Stimulated activated CD4-positive, alpha-beta T cell treated with anti-CD3 and anti-CD28 coated beads, Interleukin-2, amount 100 ng/mL, for 48 hours (primary cell): ENCODE data around the gene MOGAT3.

Experiments
- DNase-seq, 2 donors: peaks; one replicate each; pipeline ENCODE4 v3.0.0-alpha.2; 2020

Gene MOGAT3

GRCh38 chr7:101233907-101234547 is 33.2 kb upstream of the MOGAT3 start:
- no peak for DNase-seq

- no peak for DNase-seq
Measured at GRCh38 chr7:101232141-101232850, 31.5 kb upstream of the MOGAT3 start.

GRCh38 chr7:101231644-101232043 is 30.8 kb upstream of the MOGAT3 start:
- DNase-seq = no peak

GRCh38 chr7:101226721-101227120 is 25.9 kb upstream of the MOGAT3 start:
- DNase-seq = no peak

- DNase-seq = no peak
Measured at GRCh38 chr7:101225650-101226049, 24.8 kb upstream of the MOGAT3 start.

GRCh38 chr7:101223528-101223927 is 22.7 kb upstream of the MOGAT3 start:
- DNase-seq = no peak

- no peak for DNase-seq
Measured at GRCh38 chr7:101222275-101222830, 21.5 kb upstream of the MOGAT3 start.

GRCh38 chr7:101220295-101220694 is 19.5 kb upstream of the MOGAT3 start:
- no peak for DNase-seq

GRCh38 chr7:101218236-101219125 is 17.6 kb upstream of the MOGAT3 start:
- no peak for DNase-seq

GRCh38 chr7:101217388-101218235 is 16.8 kb upstream of the MOGAT3 start, which contains the start of the genes PLOD3 and ZNHIT1:
Gene PLOD3 (minus strand): TSS chr7:101217581. CDS start chr7:101217274, 307 bp downstream.
Gene ZNHIT1 (plus strand): TSS chr7:101218165. CDS start chr7:101218196, 31 bp downstream.
- DNase-seq = peak; percentile 91 to 96

- no peak for DNase-seq
Measured at GRCh38 chr7:101216860-101217387, 16.1 kb upstream of the MOGAT3 start.

- no peak for DNase-seq
Measured at GRCh38 chr7:101216001-101216859, 15.4 kb upstream of the MOGAT3 start.

- no peak for DNase-seq
Measured at GRCh38 chr7:101212014-101212413, 11.2 kb upstream of the MOGAT3 start.

- no peak for DNase-seq
Measured at GRCh38 chr7:101211501-101211900, 10.7 kb upstream of the MOGAT3 start.

GRCh38 chr7:101210143-101210542 is 9.3 kb upstream of the MOGAT3 start:
- no peak for DNase-seq

- DNase-seq = no peak
Measured at GRCh38 chr7:101208794-101209193, 8.0 kb upstream of the MOGAT3 start.

GRCh38 chr7:101207459-101207858 is 6.6 kb upstream of the MOGAT3 start:
- DNase-seq = no peak

- no peak for DNase-seq
Measured at GRCh38 chr7:101206665-101207042, 5.8 kb upstream of the MOGAT3 start.

- no peak for DNase-seq
Measured at GRCh38 chr7:101205901-101206664, 5.2 kb upstream of the MOGAT3 start.
